H1 (cell line): ENCODE results near the gene WDR53. TPM values are rescaled to one million over a fixed set of nuclear protein-coding genes. Genes with fewer than 3 reads are reported as not detected.

Source experiments
- CTCF ChIA-PET: fragments of 300-600 bp; sonication (Branson Sonifier 250); formaldehyde crosslinking; loops from one replicate; lab custom pipeline; 2021; ENCODE audit not compliant: partially characterized antibody; lab: Charles Lee
- POLR2A ChIA-PET: fragments of 300-600 bp; sonication (Branson Sonifier 250); formaldehyde crosslinking; loops from one replicate; lab custom pipeline; 2021; ENCODE audit warnings: inconsistent platforms; ENCODE audit not compliant: partially characterized antibody; lab: Charles Lee
- DNase-seq, 2 experiments: peaks; one replicate each; pipeline versions ENCODE4 v3.0.0 to v3.0.0-alpha.2; 2010 to 2022; ENCODE audit warnings: low spot score in 2 of 2, low read depth in 1 of 2, mixed read lengths in 1 of 2
- FAIRE-seq: peaks from 2 replicates; lab custom pipeline; 2011; peaks lifted over from hg19 to GRCh38; lab: Jason Lieb, UNC
- H2AFZ ChIP-seq: 2 replicates; pipeline ENCODE4 v1.8.1; 2012; ENCODE audit warnings: low read length, inconsistent platforms
- H2AK5ac ChIP-seq: 2 replicates; pipeline ENCODE4 v1.6.1; 2013; ENCODE audit warnings: low read depth, low read length
- H2BK120ac ChIP-seq: replicated peaks from 2 replicates; pipeline ENCODE3; 2013; ENCODE audit warnings: low read depth, low read length, inconsistent platforms
- H2BK12ac ChIP-seq: 2 replicates; pipeline ENCODE4 v1.6.1; 2013; ENCODE audit warnings: low read depth, low read length
- H2BK15ac ChIP-seq: 2 replicates; pipeline ENCODE4 v1.6.1; 2013; ENCODE audit warnings: low read length
- H2BK20ac ChIP-seq: 2 replicates; pipeline ENCODE4 v1.6.1; 2013; ENCODE audit warnings: low read length
- H2BK5ac ChIP-seq: 2 replicates; pipeline ENCODE4 v1.6.1; 2013; ENCODE audit warnings: low read depth, low read length
- H3K14ac ChIP-seq: 2 replicates; pipeline ENCODE4 v1.6.1; 2013; ENCODE audit warnings: inconsistent platforms; ENCODE audit not compliant: insufficient read length
- H3K18ac ChIP-seq: 2 replicates; pipeline ENCODE4 v1.6.1; 2013; ENCODE audit warnings: low read length; ENCODE audit errors: extremely low read depth
- H3K23ac ChIP-seq: 2 replicates; pipeline ENCODE4 v1.6.1; 2013; ENCODE audit warnings: inconsistent platforms; ENCODE audit not compliant: insufficient read length
- H3K23me2 ChIP-seq: 2 replicates; pipeline ENCODE4 v1.6.1; 2013; ENCODE audit warnings: low read depth, low read length
- H3K27ac ChIP-seq: 2 replicates; pipeline ENCODE4 v1.6.1; 2011; ENCODE audit warnings: low read depth, low read length, inconsistent platforms
- H3K27me3 ChIP-seq, 4 experiments: replicated peaks in 1 of 4; 1 replicate in 1 of 4; 2 replicates in 3 of 4; pipeline versions ENCODE4 v1.6.1 to v1.8.1; 2011 to 2013; ENCODE audit warnings: low read length in 3 of 4, mild to moderate bottlenecking in 3 of 4, inconsistent platforms in 2 of 4, mixed read lengths in 2 of 4, moderate library complexity in 1 of 4; ENCODE audit not compliant: control insufficient read depth in 3 of 4, insufficient read depth in 3 of 4; ENCODE audit errors: extremely low read depth in 1 of 4
- H3K36me3 ChIP-seq, 4 experiments: 2 replicates each; pipeline versions ENCODE4 v1.6.1 to v1.8.1; 2011 to 2013; ENCODE audit warnings: mild to moderate bottlenecking in 4 of 4, low read length in 3 of 4, moderate library complexity in 2 of 4, control low read depth in 1 of 4, inconsistent platforms in 1 of 4; ENCODE audit not compliant: insufficient read depth in 4 of 4, control insufficient read depth in 2 of 4
- H3K4ac ChIP-seq: replicated peaks from 2 replicates; pipeline ENCODE3; 2013; ENCODE audit warnings: low read length, low read depth, mixed read lengths, inconsistent platforms; ENCODE audit not compliant: insufficient read length
- H3K4me1 ChIP-seq, 4 experiments: replicated peaks in 1 of 4; 1 replicate in 1 of 4; 2 replicates in 3 of 4; pipeline versions ENCODE4 v1.6.1 to v1.8.1; 2011 to 2013; ENCODE audit warnings: low read length in 3 of 4, inconsistent platforms in 2 of 4, mixed read lengths in 1 of 4; ENCODE audit not compliant: insufficient read depth in 4 of 4, control insufficient read depth in 3 of 4
- H3K4me2 ChIP-seq, 2 experiments: 2 replicates each; pipeline versions ENCODE4 v1.6.1 to v1.8.1; 2011 to 2013; ENCODE audit warnings: low read depth in 2 of 2, low read length in 2 of 2, control low read depth in 1 of 2, inconsistent platforms in 1 of 2, mild to moderate bottlenecking in 1 of 2; ENCODE audit not compliant: insufficient read depth in 1 of 2
- H3K4me3 ChIP-seq, 4 experiments: fragments of 200-600, 300-600 bp in 1 of 4; sonication (generic), shearing (Covaris generic), sonication (Bioruptor Twin) in 1 of 4; 2 replicates each; pipeline versions ENCODE4 v1.5.1 to v1.8.1; 2011 to 2016; ENCODE audit warnings: low read length in 4 of 4, low read depth in 3 of 4, control low read depth in 2 of 4, inconsistent platforms in 2 of 4, mild to moderate bottlenecking in 2 of 4, mixed read lengths in 1 of 4, moderate library complexity in 1 of 4; ENCODE audit not compliant: insufficient read depth in 2 of 4; ENCODE audit errors: extremely low read depth in 1 of 4
- H3K56ac ChIP-seq: replicated peaks from 2 replicates; pipeline ENCODE3; 2013; ENCODE audit warnings: low read depth, mild to moderate bottlenecking, mixed read lengths, low read length, inconsistent platforms; ENCODE audit not compliant: insufficient read length
- H3K79me1 ChIP-seq: 2 replicates; pipeline ENCODE4 v1.6.1; 2013; ENCODE audit warnings: low read depth, low read length, control low read depth
- H3K79me2 ChIP-seq, 2 experiments: 2 replicates each; pipeline versions ENCODE4 v1.6.1 to v1.8.1; 2012 to 2013; ENCODE audit warnings: low read length in 2 of 2, mild to moderate bottlenecking in 2 of 2, inconsistent platforms in 1 of 2; ENCODE audit not compliant: insufficient read depth in 2 of 2, control insufficient read depth in 1 of 2
- H3K9ac ChIP-seq, 4 experiments: replicated peaks in 1 of 4; 1 replicate in 1 of 4; 2 replicates in 3 of 4; pipeline versions ENCODE4 v1.6.1 to v1.8.1; 2011 to 2013; ENCODE audit warnings: low read depth in 3 of 4, low read length in 3 of 4, control low read depth in 2 of 4, mild to moderate bottlenecking in 2 of 4, moderate library complexity in 2 of 4, inconsistent platforms in 1 of 4; ENCODE audit errors: extremely low read depth in 1 of 4
- H3K9me3 ChIP-seq, 2 experiments: 2 replicates each; pipeline versions ENCODE4 v1.6.1 to v1.8.1; 2012 to 2013; ENCODE audit warnings: mild to moderate bottlenecking in 2 of 2, moderate library complexity in 2 of 2, control low read depth in 1 of 2, inconsistent platforms in 1 of 2, low read depth in 1 of 2, low read length in 1 of 2, mixed read lengths in 1 of 2; ENCODE audit not compliant: insufficient read depth in 2 of 2
- H4K20me1 ChIP-seq, 2 experiments: replicated peaks in 1 of 2; 2 replicates each; pipeline versions ENCODE3 to v1.8.1; 2011 to 2013; ENCODE audit warnings: inconsistent platforms in 2 of 2, low read length in 2 of 2, mild to moderate bottlenecking in 1 of 2; ENCODE audit not compliant: insufficient read depth in 2 of 2, control insufficient read depth in 1 of 2
- H4K5ac ChIP-seq: 2 replicates; pipeline ENCODE4 v1.6.1; 2013; ENCODE audit warnings: low read length, low read depth, mixed read lengths, inconsistent platforms; ENCODE audit not compliant: insufficient read length
- H4K8ac ChIP-seq: 2 replicates; pipeline ENCODE4 v1.8.0; 2013; ENCODE audit warnings: mild to moderate bottlenecking, moderate library complexity, low read length, inconsistent platforms; ENCODE audit not compliant: insufficient read depth; ENCODE audit errors: extremely low read depth
- H4K91ac ChIP-seq: replicated peaks from 2 replicates; pipeline ENCODE3; 2013; ENCODE audit warnings: low read length, mixed read lengths, inconsistent platforms; ENCODE audit not compliant: insufficient read length
- CTCF ChIP-seq, 3 experiments: IDR thresholded peaks; 1 replicate in 2 of 3; 2 replicates in 1 of 3; pipeline versions ENCODE4 v1.5.1 to v1.6.1; 2011; ENCODE audit warnings: low read length in 3 of 3, mild to moderate bottlenecking in 3 of 3, inconsistent platforms in 2 of 3, low read depth in 1 of 3, moderate library complexity in 1 of 3; ENCODE audit not compliant: insufficient read depth in 1 of 3; ENCODE audit errors: control extremely low read depth in 1 of 3
- JUN ChIP-seq: IDR thresholded peaks from 2 replicates; pipeline ENCODE4 v1.6.1; 2011; ENCODE audit warnings: low read depth, mild to moderate bottlenecking, improper control_type of control experiment, low read length
- TAF7 ChIP-seq: optimal IDR thresholded peaks from 2 replicates; pipeline ENCODE3; 2011; ENCODE audit warnings: low read depth, mild to moderate bottlenecking, inconsistent platforms, low read length, moderate library complexity, borderline replicate concordance
- WGBS, 2 experiments: shearing (Covaris generic) in 1 of 2; methylation state at CpG; one replicate each; pipeline versions ENCODE4 v1.1.6 to v1.1.7; 2013 to 2015; ENCODE audit warnings: low lambda C conversion rate in 2 of 2, mixed read lengths in 2 of 2, inconsistent platforms in 1 of 2, low coverage in 1 of 2, missing lambda C conversion rate in 1 of 2; ENCODE audit not compliant: insufficient replicate concordance in 2 of 2, insufficient coverage in 1 of 2, insufficient read length in 1 of 2; ENCODE audit errors: extremely low coverage in 1 of 2, missing lambda C conversion rate in 1 of 2; 5-methylcytosine and 5-hydroxymethylcytosine counted together
- polyA plus RNA-seq, 7 experiments: library from polyadenylated mRNA; depleted of rRNA in 3 of 7; stranded (reverse) in 5 of 7; unstranded in 2 of 7; fragments of >200 nt in 5 of 7; fragments of 200-250 nt in 2 of 7; gene quantifications; 1 replicate in 5 of 7; 2 replicates in 1 of 7; 4 replicates in 1 of 7; pipeline versions ENCODE4 v1.2.1 to v1.2.3, GENCODE V29; 2011 to 2013; ENCODE audit warnings: missing spikeins in 2 of 7, mixed read lengths in 2 of 7
- total RNA-seq: library from RNA; stranded (reverse); fragmentation: NEBNext Ultra II Directional; extraction: Animal tissue kit (Norgen Biotek cat#: 25700); gene quantifications from 2 replicates; pipeline ENCODE4 v1.2.1, GENCODE V29; 2021

WDR53 gene
- total and polyA plus RNA-seq, 2 of the 8 experiments (the other 6 are each of a cell fraction or from before 2014, with no cell fraction given): 7.4 to 18.8 TPM

GRCh38 chr3:196600359-196600758, 32.0 kb upstream of the WDR53 start:
- Histone ChIP-seq H3K9me3 (no peaks in the 10 kb centered on the region), H3K79me1 (no peaks in the 10 kb centered on the region), H2BK15ac (no peak overlapping the region), H4K20me1 (no peaks in the 10 kb centered on the region), H3K14ac (no peak overlapping the region), H3K4me2 (no peak overlapping the region), H2BK120ac (no peak overlapping the region), H3K4me3 (no peak overlapping the region), H3K4ac (no peak overlapping the region), H3K79me2 (no peaks in the 10 kb centered on the region), H3K9ac (no peak overlapping the region), H2BK20ac (no peak overlapping the region), H2BK5ac (no peak overlapping the region), H3K4me1 (no peaks in the 10 kb centered on the region), H3K18ac (no peak overlapping the region), H3K23me2 (no peaks in the 10 kb centered on the region), H2AK5ac (no peak overlapping the region), H2BK12ac (no peak overlapping the region), H4K91ac (no peak overlapping the region), H3K27ac (no peak overlapping the region), H3K27me3 (no peaks in the 10 kb centered on the region; a peak in 1 of 7 replicates), H3K23ac (no peak overlapping the region), H3K36me3 (no peaks in the 10 kb centered on the region), H2AFZ (no peak overlapping the region), H3K56ac (no peak overlapping the region)
- POLR2A ChIA-PET: interaction anchor here (1.2 kb wide), 1 partner anchor 140 kb away, joined by 3 read pairs; the partner anchor contains the start of gene PAK2
- WGBS, 2 experiments: 96% methylated on average over 7 of the region's 7 CpGs; no CpG with 5 or more reads in 1 of the 2 experiments
- peak in 1 of 2 experiments; percentile 20 for DNase-seq
- FAIRE-seq: no peak
- CTCF ChIA-PET: interaction anchor here (0.7 kb wide), 1 partner anchor 85 kb away, joined by 3 read pairs; no protein-coding TSS in a partner anchor
- TF ChIP-seq JUN: no peak
- TF ChIP-seq CTCF (IDR thresholded peaks at IDR 0.05; ENCODE audit: control extremely low read depth in 1 of 3, insufficient read depth in 1 of 3, low read depth in 1 of 3, low read length in 3 of 3): no peak
- no peak for TF ChIP-seq TAF7
- TF ChIP-seq, all 59 proteins: peak for 0
- no peak overlapping the region for H4K5ac ChIP-seq
- no peak overlapping the region for H4K8ac ChIP-seq
